GM10847 (cell line): ENCODE data around the gene PGS1.

Experiments used
- POLR2A ChIP-seq: IDR thresholded peaks from 2 replicates; pipeline ENCODE4 v1.6.1; 2011; ENCODE audit not compliant: insufficient read length; ENCODE audit errors: extremely low read depth

Gene PGS1

GRCh38 chr17:78378225-78379130, at the start of gene PGS1:
PGS1 (plus strand) TSS chr17:78378649; CDS start chr17:78378666, 17 bp downstream.
- peak; percentile 68 for TF ChIP-seq POLR2A

GRCh38 chr17:78329263-78330059, 49.0 kb upstream of the PGS1 start:
- TF ChIP-seq POLR2A: no peak

- TF ChIP-seq POLR2A: no peak
These were observed 47.8 kb upstream of the PGS1 start for GRCh38 chr17:78330570-78331224.

GRCh38 chr17:78332991-78333390, 45.5 kb upstream of the PGS1 start:
- TF ChIP-seq POLR2A: no peak

GRCh38 chr17:78335209-78335608, 43.2 kb upstream of the PGS1 start:
- TF ChIP-seq POLR2A: no peak

GRCh38 chr17:78337244-78338109, 41.0 kb upstream of the PGS1 start:
- no peak for TF ChIP-seq POLR2A

- no peak for TF ChIP-seq POLR2A
These were observed 39.8 kb upstream of the PGS1 start for GRCh38 chr17:78338486-78339259.

- TF ChIP-seq POLR2A: no peak
These were observed 38.1 kb upstream of the PGS1 start for GRCh38 chr17:78340183-78340955.

GRCh38 chr17:78341559-78342448, 36.6 kb upstream of the PGS1 start:
- no peak for TF ChIP-seq POLR2A

- TF ChIP-seq POLR2A: no peak
These were observed 35.8 kb upstream of the PGS1 start for GRCh38 chr17:78342449-78343186.

GRCh38 chr17:78343187-78343542, 35.3 kb upstream of the PGS1 start:
- no peak for TF ChIP-seq POLR2A
